Measurements from ENCODE around the gene TCP1.

GRCh38 chr6:159806021-159806458 lies 16.6 kb upstream of the TCP1 start:
- TF ChIP-seq, protein P1, sequence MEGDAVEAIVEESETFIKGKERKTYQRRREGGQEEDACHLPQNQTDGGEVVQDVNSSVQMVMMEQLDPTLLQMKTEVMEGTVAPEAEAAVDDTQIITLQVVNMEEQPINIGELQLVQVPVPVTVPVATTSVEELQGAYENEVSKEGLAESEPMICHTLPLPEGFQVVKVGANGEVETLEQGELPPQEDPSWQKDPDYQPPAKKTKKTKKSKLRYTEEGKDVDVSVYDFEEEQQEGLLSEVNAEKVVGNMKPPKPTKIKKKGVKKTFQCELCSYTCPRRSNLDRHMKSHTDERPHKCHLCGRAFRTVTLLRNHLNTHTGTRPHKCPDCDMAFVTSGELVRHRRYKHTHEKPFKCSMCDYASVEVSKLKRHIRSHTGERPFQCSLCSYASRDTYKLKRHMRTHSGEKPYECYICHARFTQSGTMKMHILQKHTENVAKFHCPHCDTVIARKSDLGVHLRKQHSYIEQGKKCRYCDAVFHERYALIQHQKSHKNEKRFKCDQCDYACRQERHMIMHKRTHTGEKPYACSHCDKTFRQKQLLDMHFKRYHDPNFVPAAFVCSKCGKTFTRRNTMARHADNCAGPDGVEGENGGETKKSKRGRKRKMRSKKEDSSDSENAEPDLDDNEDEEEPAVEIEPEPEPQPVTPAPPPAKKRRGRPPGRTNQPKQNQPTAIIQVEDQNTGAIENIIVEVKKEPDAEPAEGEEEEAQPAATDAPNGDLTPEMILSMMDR (IDR thresholded peaks at IDR 0.05) = no peak
- TF ChIP-seq POLR2A (IDR thresholded peaks at IDR 0.05) = no peak
